Endothelial cell of umbilical vein (primary cell): ENCODE measurements around the gene SLC10A7.

Experiments
- CTCF ChIP-seq, 2 donors: IDR thresholded peaks; 1 replicate in 1 of 2; 2 replicates in 1 of 2; pipeline ENCODE4 v1.5.1; 2011; ENCODE audit warnings: low read length in 2 of 2, mild to moderate bottlenecking in 2 of 2, moderate library complexity in 2 of 2, control low read depth in 1 of 2, inconsistent platforms in 1 of 2, low read depth in 1 of 2; ENCODE audit not compliant: insufficient read depth in 1 of 2; ENCODE audit errors: extremely low read depth in 1 of 2
- EZH2 ChIP-seq: IDR thresholded peaks from 2 replicates; pipeline ENCODE4 v1.6.1; 2012; ENCODE audit warnings: borderline replicate concordance, low read depth, mild to moderate bottlenecking, moderate library complexity, low read length, inconsistent platforms; ENCODE audit not compliant: severe bottlenecking
- JUN ChIP-seq: IDR thresholded peaks from 2 replicates; pipeline ENCODE4 v1.6.1; 2011; ENCODE audit warnings: borderline replicate concordance, low read depth; ENCODE audit not compliant: insufficient read length, insufficient read depth
- MAX ChIP-seq: IDR thresholded peaks from 2 replicates; pipeline ENCODE4 v1.6.1; 2011; ENCODE audit not compliant: insufficient read depth, insufficient read length
- MYC ChIP-seq: IDR thresholded peaks from one replicate; pipeline ENCODE4 v1.6.1; 2011; ENCODE audit warnings: mild to moderate bottlenecking, low read depth, low read length
- POLR2A ChIP-seq: IDR thresholded peaks from 2 replicates; pipeline ENCODE4 v1.6.1; 2012; ENCODE audit warnings: low read depth, mild to moderate bottlenecking, control low read depth, low read length
- POLR2AphosphoS5 ChIP-seq: IDR thresholded peaks from 2 replicates; pipeline ENCODE4 v1.6.1; 2012; ENCODE audit warnings: low read depth, mild to moderate bottlenecking, control low read depth, low read length, moderate library complexity; ENCODE audit not compliant: insufficient read depth

GRCh38 chr4:146371812-146372211 lies 149.9 kb downstream of the SLC10A7 start:
- no peak for TF ChIP-seq CTCF (IDR thresholded peaks at IDR 0.05; ENCODE audit: extremely low read depth in 1 of 2, insufficient read depth in 1 of 2, low read depth in 1 of 2, low read length in 2 of 2)
- TF ChIP-seq POLR2A = no peak
- TF ChIP-seq EZH2 = no peak
- TF ChIP-seq JUN = no peak
- no peak for TF ChIP-seq POLR2AphosphoS5
- TF ChIP-seq MAX = no peak
- TF ChIP-seq MYC = no peak
